Measurements from ENCODE around the gene IL27RA. TPM values are rescaled to one million over a fixed set of nuclear protein-coding genes. Genes with fewer than 3 reads are reported as not detected.

Gene IL27RA
- total and polyA plus RNA-seq, 2 donors (not counting 1 experiment from before 2014, with no cell fraction given), result 36.2 to 38.6 TPM

GRCh38 chr19:14053500-14053899, 21.9 kb downstream of the IL27RA start:
- DNase-seq (no peak), ATAC-seq (ENCODE audit: low read depth) (no peak)
- Histone ChIP-seq H3K27me3 (replicated peaks in 1 of 4; ENCODE audit: control extremely low read depth in 1 of 4, control insufficient read depth in 3 of 4, insufficient read depth in 4 of 4, low read length in 3 of 4) (peaks cover 0 to 22% (median 14%) of the 10 kb centered on the region in 4 experiments), H3K27ac (ENCODE audit: low read length in 2 of 2) (no peak overlapping the region), H3K9ac (ENCODE audit: low read length) (no peak overlapping the region), H3K4me1 (ENCODE audit: control insufficient read depth in 2 of 2, insufficient read depth in 2 of 2, low read length in 2 of 2) (peaks cover 11 to 14% of the 10 kb centered on the region in 2 donors), H2AFZ (ENCODE audit: insufficient read depth, low read depth, low read length, poor library complexity, severe bottlenecking) (no peak overlapping the region), H4K20me1 (ENCODE audit: control insufficient read depth, insufficient read depth, low read length, poor library complexity, severe bottlenecking) (peaks cover 16% of the 10 kb centered on the region), H3K4me2 (replicated peaks; ENCODE audit: low read depth, low read length, poor library complexity, severe bottlenecking) (no peak overlapping the region), H3K9me3 (ENCODE audit: control extremely low read depth in 1 of 3, control insufficient read depth in 2 of 3, insufficient read depth in 1 of 3, low read length in 2 of 3) (peaks cover 0 to 8% (median under 1%) of the 10 kb centered on the region in 3 donors), H3K79me2 (ENCODE audit: control insufficient read depth, insufficient read depth, low read length) (no peaks in the 10 kb centered on the region), H3K4me3 (ENCODE audit: control extremely low read depth in 1 of 5, extremely low read depth in 1 of 5, insufficient read depth in 1 of 5, low read depth in 2 of 5, low read length in 4 of 5) (no peak overlapping the region), H3K36me3 (replicated peaks in 1 of 2; ENCODE audit: control extremely low read depth in 1 of 2, control insufficient read depth in 1 of 2, extremely low read depth in 1 of 2, insufficient read depth in 2 of 2, low read length in 1 of 2) (peaks cover 7 to 40% of the 10 kb centered on the region in 2 experiments)
- TF ChIP-seq CTCF (IDR thresholded peaks at IDR 0.05) (no peak), EZH2 (IDR thresholded peaks at IDR 0.05; ENCODE audit: borderline replicate concordance, insufficient read depth, low read depth, low read length, poor library complexity, severe bottlenecking) (no peak)
- ChIA-PET CTCF (interaction anchor here (1.1 to 2.0 kb wide), 4 partner anchors 10 to 173 kb away, joined by 3 to 8 read pairs (median 4); partner anchors contain the start of gene MISP3), POLR2A (interaction anchor here (0.6 kb wide), 1 partner anchor 11 kb away, joined by 5 read pairs; no protein-coding TSS in a partner anchor)
- Mint-ChIP-seq H3K4me1 (peaks cover 12% of the 10 kb centered on the region), H3K4me3 (no peak overlapping the region), H3K27me3 (peaks cover 13% of the 10 kb centered on the region), H3K27ac (no peak overlapping the region), H3K9me3 (ENCODE audit: insufficient read depth) (no peaks in the 10 kb centered on the region)
- intact Hi-C loops (cut with micrococcal nuclease), result no loop called here
- 93% methylated on average over 11 of the region's 11 CpGs for WGBS (ENCODE audit: insufficient coverage)

GRCh38 chr19:14054099-14054498, 22.5 kb downstream of the IL27RA start:
- peaks cover 10% of the 10 kb centered on the region for H4K20me1 ChIP-seq (ENCODE audit: control insufficient read depth, insufficient read depth, low read length, poor library complexity, severe bottlenecking)
- H3K4me2 ChIP-seq (replicated peaks; ENCODE audit: low read depth, low read length, poor library complexity, severe bottlenecking), result no peak overlapping the region
- Mint-ChIP-seq H3K4me3 (no peak overlapping the region), H3K4me1 (peaks cover 16% of the 10 kb centered on the region), H3K9me3 (ENCODE audit: insufficient read depth) (no peaks in the 10 kb centered on the region), H3K27me3 (peaks cover 19% of the 10 kb centered on the region), H3K27ac (no peak overlapping the region)
- no peak for TF ChIP-seq EZH2 (IDR thresholded peaks at IDR 0.05; ENCODE audit: borderline replicate concordance, insufficient read depth, low read depth, low read length, poor library complexity, severe bottlenecking)
- no peak for TF ChIP-seq CTCF (IDR thresholded peaks at IDR 0.05)
- peaks cover 7 to 34% of the 10 kb centered on the region in 2 experiments for H3K36me3 ChIP-seq (replicated peaks in 1 of 2; ENCODE audit: control extremely low read depth in 1 of 2, control insufficient read depth in 1 of 2, extremely low read depth in 1 of 2, insufficient read depth in 2 of 2, low read length in 1 of 2)
- H3K27me3 ChIP-seq (replicated peaks in 1 of 4; ENCODE audit: control extremely low read depth in 1 of 4, control insufficient read depth in 3 of 4, insufficient read depth in 4 of 4, low read length in 3 of 4), result peaks cover 0 to 28% (median 19%) of the 10 kb centered on the region in 4 experiments
- no peak overlapping the region for H3K9ac ChIP-seq (ENCODE audit: low read length)
- no peak overlapping the region for H2AFZ ChIP-seq (ENCODE audit: insufficient read depth, low read depth, low read length, poor library complexity, severe bottlenecking)
- ATAC-seq (ENCODE audit: low read depth), result no peak
- no peak overlapping the region for H3K4me3 ChIP-seq (ENCODE audit: control extremely low read depth in 1 of 5, extremely low read depth in 1 of 5, insufficient read depth in 1 of 5, low read depth in 2 of 5, low read length in 4 of 5)
- peaks cover 0 to 12% (median 0%) of the 10 kb centered on the region in 3 donors for H3K9me3 ChIP-seq (ENCODE audit: control extremely low read depth in 1 of 3, control insufficient read depth in 2 of 3, insufficient read depth in 1 of 3, low read length in 2 of 3)
- DNase-seq, result no peak
- WGBS (ENCODE audit: insufficient coverage), result 87% methylated on average over 6 of the region's 6 CpGs
- intact Hi-C loops (cut with micrococcal nuclease), result no loop called here
- H3K79me2 ChIP-seq (ENCODE audit: control insufficient read depth, insufficient read depth, low read length), result no peaks in the 10 kb centered on the region
- CTCF ChIA-PET, result interaction anchor here (1.0 kb wide), 1 partner anchor 22 kb away, joined by 3 read pairs; the partner anchor contains the start of gene IL27RA
- POLR2A ChIA-PET, result interaction anchor here (0.6 kb wide), 1 partner anchor 15 kb away, joined by 3 read pairs; no protein-coding TSS in a partner anchor
- H3K27ac ChIP-seq (ENCODE audit: low read length in 2 of 2), result no peak overlapping the region
- peaks cover 17 to 20% of the 10 kb centered on the region in 2 donors for H3K4me1 ChIP-seq (ENCODE audit: control insufficient read depth in 2 of 2, insufficient read depth in 2 of 2, low read length in 2 of 2)
